GM04504 (cell line): Measurements from ENCODE around the gene TCF7L2.
A peak's percentile ranks its signal among the peaks of the same experiment; 100 is the strongest.
"Not testable (repeated sequence)": the region's sequence is repeated elsewhere in the genome, so short reads cannot be mapped to it uniquely, and the experiment has no call there.

Experiments
- DNase-seq: peaks from one replicate; pipeline ENCODE4 v3.0.0-alpha.2; 2012; ENCODE audit warnings: low read depth

TCF7L2 gene

DNA sequence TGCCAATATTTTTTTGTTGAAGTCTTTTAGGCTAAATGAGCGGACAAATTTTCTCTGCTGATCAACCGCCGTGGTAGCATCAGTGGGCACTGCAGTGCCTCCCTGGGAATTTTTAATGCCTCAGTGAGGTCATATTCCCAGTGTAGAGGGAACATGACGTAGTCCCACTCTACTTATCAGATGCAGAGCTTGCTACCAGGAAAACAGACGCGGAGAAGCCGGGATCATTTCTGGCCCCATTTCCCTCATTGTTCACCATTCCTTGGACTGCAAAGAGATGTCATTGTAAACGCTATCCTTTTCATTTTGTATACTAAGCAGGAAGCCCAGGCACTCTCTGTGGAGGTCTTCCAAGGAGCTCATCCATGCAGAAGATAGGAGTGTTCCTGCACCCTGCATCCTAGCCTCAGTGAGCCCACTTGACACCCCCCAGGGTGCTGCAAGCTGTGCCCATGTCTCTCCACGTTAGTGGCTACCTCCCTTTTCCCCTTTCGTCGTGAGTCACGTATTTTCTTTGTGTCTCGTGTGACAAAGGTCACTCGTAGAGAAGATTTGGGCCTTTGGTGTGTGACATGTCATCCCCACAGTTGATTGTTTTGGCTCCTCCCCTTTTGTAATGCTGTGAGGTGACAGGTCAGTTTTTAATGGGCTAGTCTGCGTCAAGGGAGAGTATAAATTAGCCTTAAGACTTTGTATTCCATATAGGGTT lies 145.5 kb downstream of the TCF7L2 start:
- DNase-seq = no peak

DNA sequence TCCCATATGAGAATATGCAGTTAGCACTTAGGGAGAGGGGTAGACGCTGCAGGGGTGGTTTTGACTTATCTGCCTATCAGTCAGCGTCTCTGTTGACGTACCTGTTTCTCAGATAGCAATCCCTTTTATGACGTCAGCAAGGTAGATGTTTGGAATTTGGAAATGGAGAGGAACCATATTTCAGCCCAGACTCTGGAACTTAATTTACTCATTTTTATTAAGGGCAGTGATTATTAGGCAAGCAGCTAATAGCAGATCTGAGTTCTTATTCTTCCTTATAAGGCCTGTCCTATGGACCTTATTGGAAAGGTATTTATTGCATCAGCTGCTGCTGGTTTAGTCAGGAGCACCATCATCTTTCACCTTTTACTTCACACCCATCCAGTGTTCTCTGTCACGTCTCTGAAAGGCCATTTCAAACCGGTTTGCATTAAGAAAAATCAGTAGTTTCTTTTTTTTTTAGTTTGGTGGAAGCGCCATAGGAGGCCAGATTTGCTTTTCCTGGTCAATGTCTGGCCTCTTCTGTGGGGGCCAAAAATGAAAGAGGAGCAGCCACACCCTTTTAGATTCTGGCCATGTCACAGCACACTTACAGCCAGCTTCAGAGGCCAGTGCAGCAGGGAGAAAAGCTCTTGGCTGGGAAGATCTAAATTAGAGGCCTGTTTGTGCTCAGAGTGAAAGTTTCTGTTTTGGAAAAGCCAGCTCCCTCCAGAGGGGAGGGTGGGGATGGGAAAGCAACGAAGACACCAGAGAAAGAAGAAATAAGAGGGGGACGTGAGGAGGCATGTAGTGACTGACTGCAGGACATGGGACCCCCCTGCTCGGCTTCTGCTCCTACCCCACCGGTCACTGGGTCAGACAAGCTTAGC lies 146.3 kb downstream of the TCF7L2 start:
- DNase-seq = no peak

DNA sequence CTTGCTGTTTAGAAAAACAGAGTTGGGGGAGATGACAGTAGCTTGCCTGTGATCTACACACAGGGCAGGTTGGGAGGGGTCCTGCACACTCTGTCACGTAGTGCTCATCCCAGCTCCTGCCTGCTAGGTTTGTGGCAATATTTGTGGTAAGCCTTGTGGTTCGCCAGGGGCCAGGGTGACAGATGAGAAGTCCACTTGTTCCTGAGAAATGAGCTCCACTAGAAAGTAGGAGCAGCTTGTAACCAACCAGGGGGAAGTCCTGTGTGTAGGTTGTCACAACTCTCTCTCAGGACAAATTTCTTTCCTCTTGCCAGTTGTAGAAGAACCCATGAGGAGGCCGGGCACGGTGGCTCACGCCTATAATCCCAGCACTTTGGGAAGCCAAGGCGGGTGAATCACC lies 147.0 kb downstream of the TCF7L2 start:
- no peak for DNase-seq

DNA sequence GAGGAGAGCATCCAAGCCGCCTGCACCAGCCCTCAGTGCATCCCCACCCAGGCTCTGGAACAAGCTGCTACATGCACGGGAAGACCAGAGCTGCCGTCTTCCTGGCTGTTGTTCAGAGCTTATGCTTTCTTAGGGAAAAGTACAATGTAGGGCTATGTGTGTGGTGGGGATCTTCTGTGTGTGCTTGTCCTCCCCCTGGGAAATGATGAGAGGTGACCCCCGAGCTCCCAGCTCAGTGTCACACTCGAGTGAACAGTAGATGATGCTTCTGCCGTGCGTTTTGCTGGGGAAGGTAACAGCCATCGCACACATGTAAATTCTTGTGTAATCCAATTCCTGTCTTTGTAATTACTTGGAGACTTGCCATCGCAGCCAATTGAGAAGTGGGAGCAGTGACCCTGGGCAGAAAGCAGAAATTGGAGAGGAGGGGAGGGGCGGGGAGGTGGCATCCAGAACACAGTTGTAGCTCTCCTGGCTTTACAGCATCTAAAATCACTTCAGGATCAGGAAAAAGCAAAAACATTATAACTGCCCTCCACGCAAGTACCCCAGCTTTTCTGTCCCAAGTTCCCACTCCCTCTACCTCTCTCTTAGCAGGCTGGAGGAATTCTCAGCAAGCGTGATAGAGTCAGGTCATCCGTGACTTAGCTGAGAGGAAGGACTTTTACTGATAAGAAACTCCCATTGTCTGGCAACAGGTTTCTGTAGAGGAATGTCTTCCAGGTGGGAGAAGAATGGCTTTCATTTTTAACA lies 149.6 kb downstream of the TCF7L2 start:
- no peak for DNase-seq

DNA sequence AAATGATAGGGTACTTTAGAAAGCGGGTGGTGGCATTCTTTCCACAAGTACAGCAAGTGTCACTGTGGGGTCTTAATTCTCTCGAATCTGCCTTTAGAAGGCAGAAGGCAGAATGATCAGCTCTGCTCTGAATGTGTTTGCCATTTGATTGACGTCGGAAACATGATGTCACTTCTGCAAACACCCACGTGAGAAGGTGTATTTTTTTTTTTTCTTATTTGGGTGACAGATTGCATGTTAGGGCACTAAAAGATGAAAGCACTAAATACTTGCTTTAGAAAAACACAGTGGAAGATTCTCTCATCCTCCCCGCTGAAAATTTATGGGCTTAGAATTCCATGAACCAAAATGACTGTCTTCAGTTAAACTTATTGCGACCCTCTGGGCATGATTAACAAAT lies 150.2 kb downstream of the TCF7L2 start:
- no peak for DNase-seq

DNA sequence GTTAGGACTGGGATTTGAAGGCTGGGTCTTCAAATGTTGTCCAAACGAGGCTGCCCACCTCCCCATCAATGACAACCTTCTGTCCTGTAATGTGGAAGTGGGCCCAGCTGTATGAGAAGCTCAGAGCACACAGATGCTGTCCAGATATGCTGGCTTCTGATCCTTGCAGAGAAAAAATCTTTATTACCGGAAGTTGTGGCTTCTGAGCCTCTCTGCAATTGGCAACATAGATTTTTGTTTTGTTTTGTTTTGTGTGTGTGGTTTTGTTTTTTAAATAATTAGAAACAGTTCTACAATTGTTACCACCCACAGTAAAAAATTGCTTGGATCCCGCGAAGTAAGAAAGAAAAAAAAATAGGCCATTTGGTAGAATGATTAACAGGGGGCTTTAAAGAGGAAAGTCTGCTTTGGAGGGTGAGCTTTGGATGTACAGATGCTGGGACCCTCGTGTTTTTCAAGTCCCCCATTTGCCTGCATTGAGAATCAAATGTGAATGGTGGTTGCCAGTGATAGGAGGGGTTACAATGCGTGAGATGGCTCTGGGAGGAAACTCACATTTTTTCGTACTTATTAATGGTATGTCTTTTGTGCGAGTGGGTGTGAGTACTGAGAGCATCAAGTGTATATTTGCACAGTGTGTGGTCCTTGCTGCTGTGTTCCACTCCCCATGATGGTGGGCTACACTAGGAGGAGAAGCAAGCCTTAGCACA lies 153.2 kb downstream of the TCF7L2 start:
- peak; percentile 80 for DNase-seq

DNA sequence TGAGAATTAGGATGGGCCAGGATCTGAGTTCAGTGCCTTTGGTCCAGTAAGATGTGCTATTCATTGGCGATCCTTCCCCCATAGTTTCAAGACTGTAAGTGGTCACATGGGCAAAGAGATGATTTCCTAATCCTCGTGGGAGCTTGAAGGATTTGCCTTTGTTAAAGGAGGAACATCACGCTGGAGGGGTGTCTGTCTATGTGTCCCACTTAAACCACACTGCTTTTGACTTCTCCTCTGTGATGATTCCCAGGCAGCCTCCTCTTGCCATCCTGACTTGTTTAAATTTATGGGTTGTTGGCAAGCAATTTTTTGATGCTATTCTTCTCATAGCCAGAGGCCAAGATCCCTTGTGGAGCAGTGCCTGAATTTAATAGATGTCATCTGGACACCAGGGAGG lies 154.0 kb downstream of the TCF7L2 start:
- DNase-seq = peak; percentile 79

DNA sequence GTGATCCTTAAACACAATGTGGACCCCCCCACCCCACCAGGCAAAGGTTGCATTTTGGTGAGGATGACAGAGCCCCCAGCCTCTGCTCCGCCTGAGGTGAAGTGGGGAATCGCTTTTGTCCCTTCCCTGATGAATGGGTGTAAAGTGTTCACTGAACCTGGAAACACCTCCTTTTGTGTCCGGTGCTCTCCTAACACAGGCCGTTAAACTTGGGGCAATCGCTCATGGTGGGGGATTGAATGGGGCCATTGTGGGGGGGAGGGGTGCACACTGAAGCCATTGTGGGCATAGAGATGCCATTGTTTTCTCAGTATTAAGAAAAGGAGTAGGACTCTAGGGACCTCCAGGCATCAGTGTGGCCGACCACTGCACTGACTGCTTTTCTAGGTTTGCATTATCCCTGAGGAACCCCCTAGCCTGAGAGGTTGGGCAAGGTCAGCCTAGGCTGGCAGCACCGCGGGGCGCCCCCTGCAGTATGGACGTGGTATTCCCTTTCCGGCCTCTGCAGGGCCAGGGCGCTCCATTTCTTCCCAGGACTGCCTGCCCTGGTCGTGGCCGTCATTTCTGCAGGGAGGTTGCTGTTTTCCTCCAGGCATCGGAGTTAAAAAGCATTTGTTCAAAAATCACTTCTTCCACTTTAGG lies 158.3 kb downstream of the TCF7L2 start:
- DNase-seq = no peak

DNA sequence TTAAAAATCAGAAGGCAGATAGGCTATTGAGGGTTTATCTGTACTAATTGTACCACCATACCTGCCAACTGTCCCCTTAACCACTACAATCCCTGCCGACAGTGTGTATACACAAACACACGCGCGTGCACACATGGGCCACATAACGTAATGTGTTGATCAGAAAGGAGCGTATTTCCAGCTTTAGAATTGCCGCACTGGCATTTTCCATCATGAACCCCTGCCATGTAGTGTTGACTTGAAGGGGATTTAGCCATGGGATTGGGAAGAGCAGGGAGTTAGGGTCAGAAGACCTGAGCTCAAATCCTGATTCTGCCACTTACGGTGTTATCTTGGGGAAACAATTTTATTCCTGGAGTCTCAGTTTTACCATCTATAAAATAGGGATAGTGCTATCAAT lies 158.9 kb downstream of the TCF7L2 start:
- DNase-seq = no peak

DNA sequence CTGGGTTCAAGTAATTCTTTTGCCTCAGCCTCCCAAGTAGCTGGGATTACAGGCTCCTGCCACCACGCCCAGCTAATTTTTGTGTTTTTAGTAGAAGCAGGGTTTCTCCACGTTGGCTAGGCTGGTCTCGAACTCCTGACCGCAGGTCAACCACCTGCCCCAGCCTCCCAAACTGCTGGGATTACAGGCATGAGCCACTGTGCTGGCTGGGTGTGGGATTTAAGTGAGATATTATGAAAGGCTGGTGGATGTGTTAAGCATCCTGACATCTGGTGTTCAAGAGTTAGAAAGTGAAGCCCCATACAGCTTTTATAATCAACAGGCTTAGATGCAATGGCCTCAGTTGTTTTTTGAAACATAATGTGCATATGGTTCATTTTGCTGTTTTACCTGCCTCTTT lies 159.4 kb downstream of the TCF7L2 start:
- not testable (repeated sequence) for DNase-seq

DNA sequence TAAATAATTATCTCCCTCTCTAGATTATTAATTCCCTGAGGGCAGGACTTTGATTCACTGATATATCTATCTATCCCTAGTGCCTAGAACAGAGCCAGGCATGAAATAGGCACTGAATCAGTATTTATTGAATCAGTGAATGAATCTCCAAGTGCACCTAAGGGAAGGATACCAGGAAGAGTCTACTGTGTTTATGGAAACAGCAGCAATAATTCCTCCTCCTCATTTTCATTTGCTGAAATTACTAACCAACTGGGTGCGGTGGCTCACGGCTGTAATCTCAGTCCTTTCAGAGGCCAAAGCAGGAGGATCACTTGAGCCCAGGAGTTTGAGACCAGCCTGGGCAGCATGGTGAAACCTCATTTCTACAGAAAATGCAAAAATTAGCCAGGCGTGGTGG lies 161.2 kb downstream of the TCF7L2 start:
- no peak for DNase-seq

DNA sequence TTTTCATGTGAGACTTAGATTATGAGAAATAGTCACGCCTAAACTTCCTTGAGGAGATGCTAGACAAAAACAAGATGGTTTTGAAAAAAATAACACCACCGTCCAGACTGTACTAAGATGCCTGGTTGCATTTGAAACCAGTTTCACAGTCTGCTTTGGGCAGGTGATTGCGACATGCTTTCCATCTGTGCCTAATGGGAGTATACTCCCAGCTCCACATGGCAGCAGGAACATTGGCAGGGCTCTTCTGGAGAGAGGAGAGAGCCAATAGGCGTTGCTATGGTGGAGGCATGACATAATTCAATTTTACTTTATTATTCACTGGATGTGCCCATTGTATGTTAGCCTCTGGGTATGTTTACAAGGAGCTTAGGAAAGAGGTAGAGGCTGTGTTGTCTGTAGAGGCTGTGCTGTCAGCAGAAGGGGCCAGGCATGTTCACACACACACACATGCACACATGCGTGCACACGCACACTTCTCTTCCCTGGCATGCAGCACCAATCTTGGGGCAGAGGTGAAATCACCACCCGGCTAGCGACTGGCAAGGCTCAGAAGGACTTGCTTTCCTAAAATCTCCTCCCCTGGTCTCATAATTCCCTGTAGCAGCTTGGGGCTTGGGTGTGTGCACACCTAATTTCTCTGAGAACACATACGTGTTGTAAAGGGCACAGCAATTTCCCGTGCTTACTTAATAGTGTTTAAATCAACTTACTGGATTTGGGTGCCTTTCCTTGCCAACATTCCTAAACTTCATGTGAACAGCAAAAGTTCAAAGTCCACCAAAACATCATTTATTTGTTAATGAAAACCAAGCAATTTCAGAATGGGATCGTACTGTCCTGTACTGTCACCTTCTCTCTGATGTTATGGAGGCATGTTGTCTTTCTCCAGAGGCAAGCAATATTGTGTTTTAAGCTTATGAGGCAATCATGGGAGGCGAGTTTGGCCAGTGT lies 162.1 kb downstream of the TCF7L2 start:
- DNase-seq = peak; percentile 65

DNA sequence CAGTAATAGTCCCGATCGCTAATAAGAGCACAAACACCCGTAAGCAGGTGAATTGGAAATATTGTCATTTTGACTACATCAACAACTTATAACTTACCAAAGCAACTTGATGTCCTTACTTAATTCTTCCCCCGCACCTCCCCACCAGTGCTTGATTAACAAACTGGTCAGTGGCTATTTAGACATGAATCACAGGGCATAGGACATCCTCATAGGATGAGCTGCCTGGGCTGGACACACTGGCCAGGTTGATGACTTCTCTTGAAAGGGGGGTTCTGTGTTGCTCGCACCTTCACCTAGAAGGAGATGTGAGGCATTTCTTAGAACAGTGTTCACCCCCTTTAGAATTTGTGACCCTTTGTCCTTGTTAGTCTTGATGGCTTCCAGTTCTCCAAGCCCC lies 163.2 kb downstream of the TCF7L2 start:
- no peak for DNase-seq

DNA sequence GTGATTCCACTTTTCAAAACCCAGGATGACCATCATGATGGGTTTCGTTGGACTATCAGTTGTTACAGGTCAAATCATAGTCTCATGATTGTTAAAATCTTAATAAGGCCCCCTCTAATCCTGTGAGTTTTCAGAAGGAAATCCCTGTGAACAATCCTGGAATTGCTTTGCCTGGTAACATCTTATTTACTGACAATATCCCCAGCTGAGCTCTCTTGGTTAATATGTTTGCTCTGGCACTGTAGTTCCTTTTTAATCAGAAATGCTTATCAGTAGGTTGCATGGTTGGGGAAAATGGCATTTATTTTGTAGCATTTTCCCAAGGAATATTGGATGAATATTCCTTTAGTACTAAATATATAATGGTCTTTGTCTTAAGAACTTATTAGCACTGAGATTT lies 163.9 kb downstream of the TCF7L2 start:
- no peak for DNase-seq

DNA sequence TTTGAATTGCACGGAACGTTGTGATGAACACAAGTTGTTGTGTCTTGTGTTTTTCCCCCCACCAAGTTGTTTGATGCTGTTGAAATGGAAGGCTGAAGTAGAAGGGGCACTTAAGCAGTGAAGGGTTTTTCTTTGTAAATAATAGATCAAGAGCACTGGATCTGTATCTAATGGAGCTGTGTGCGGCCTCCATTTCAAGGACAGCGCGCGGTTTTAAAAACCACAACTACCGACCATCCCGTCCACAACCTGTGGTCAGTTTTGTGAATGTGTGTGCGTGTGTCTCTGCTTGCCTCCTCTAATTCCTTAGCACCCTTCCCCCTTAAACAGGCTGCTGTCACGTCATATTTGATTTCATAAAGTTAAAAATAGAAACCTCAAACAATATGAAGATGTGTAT lies 165.5 kb downstream of the TCF7L2 start:
- no peak for DNase-seq

DNA sequence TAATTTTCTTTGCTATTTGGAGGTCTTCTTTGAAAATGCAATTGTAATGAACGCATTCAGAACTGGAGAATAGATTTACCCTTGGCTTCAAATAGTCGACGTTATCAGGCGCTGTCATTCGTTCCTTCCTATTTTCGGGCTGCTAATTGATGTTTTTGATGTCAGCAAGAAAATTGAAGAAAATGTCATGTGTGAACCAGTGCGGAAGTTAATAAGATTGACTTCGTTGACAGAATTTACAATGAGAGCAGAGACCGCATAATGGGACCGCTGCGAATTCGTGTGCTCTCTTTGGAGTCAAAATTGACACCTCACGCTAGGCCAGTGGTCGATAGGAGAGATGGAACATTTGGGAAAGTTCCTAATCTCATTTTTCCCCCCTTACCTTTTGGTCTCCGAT lies 168.8 kb downstream of the TCF7L2 start:
- DNase-seq = no peak

DNA sequence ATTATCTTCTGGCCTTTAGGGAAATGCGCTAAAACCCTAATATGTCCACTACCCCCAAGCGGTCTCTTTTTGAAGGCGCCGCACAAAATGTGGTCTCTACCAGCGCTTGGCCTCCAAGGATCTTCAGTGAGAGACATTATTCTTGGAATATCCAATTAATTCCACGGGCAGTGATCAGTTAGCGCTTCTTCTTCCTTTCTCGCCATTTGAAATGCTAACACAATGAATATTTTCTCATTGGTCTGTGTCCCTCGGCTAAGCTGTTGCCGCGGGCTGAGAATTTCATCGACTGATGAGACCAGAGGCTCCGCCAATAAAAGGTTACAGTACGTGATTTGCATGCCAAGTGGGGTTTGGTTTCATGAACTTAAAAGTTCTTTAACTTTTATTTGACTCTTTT lies 169.8 kb downstream of the TCF7L2 start:
- DNase-seq = no peak

DNA sequence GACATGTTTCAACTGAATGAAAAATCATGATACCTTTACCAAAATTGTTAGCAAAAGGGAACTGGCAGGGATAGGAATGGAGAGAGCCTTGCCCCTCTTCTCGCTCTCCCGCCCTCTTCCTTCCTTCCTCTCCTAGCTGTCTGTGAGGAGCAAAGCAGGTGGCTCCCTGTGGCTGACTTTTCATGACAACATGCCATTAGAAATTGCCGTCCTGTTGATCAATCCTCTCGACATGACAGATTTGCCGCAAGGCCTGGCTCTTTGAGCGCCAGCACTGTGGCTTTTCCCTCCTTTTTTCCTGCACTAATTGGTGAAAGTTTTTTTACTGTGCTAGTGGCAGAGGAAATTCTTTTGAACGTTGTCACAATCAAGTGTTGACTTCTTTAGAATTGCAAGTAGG lies 171.1 kb downstream of the TCF7L2 start:
- no peak for DNase-seq

DNA sequence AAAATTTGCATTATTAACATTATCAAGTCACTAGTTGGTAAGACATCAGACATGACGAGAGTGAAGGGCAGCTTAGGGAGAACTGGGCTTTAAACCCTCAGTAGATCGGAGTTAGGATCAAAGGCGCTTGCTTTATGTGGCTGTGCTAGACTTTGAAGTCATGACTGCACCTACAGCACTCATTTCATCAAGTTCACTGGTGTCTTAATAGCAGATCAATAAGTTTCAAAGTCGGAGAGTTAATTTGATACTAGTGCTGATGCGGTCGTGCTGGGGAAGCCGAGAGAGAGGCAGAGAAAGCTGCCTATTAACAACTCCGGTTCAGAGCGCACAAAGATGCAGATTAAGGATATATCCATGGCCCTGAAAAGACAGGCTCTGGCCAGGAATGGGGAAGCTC lies 172.9 kb downstream of the TCF7L2 start:
- DNase-seq = no peak

DNA sequence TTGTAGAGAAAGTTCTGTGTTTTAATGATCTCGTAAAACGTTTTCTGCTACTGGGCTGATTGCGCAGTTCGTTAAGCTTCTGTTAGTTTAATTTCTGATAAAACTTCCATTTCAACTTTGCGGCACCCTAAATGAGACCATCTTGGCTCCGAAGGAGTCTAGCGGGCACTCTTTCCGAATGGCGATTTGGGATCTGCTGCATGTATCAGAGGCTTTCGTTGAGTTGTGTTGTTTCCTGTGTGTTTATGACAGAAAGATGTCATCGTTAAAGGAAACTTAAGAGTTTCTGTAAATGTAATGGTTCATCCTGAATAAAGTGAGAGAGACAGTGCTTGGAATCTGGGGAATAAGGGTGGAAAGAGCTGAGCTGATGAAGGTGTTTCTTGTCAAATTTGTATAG lies 174.7 kb downstream of the TCF7L2 start:
- no peak for DNase-seq

DNA sequence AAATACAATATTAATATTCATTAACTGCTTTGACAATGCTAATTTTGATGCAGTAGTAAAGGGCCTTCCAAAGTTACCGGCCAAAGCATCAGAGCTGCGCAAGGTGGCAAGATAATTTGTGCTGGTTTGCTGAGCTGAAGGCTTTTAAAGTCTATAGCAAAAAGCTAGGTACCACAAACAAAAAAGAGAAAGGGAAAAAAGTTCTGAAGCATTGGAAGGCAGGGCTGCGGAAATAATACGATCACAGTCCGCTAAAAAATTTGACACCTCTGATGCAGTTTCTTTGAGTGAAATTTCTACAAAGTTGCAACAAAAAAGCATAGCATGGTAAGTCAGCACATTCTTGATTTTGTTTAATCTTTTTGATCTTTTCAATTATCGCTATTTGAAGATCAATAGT lies 175.6 kb downstream of the TCF7L2 start:
- no peak for DNase-seq
